T-cell (primary cell): ENCODE results near the gene RIPOR3. TPM values are rescaled to one million over a fixed set of nuclear protein-coding genes. Genes with fewer than 3 reads are reported as not detected.

Experiments used
- ATAC-seq, 4 experiments: fragments of 200-7000 bp in 3 of 4; fragments of 150-1000 bp in 1 of 4; cut with Tn5 transposase; replicated peaks in 1 of 4; 1 replicate in 3 of 4; 2 replicates in 1 of 4; pipeline ENCODE4 v1.10.0; 2021; ENCODE audit warnings: moderate library complexity in 3 of 4, mild to moderate bottlenecking in 2 of 4, moderate number of reproducible peaks in 1 of 4
- CTCF ChIA-PET, 2 donors: fragments of 300-600 bp; sonication (Branson Sonifier 250); formaldehyde crosslinking; loops; one replicate each; lab custom pipeline; 2022; ENCODE audit warnings: antibody characterized with exemption in 2 of 2; lab: Charles Lee
- POLR2A ChIA-PET, 2 donors: fragments of 300-600 bp; sonication (Branson Sonifier 250); formaldehyde crosslinking; loops; one replicate each; lab custom pipeline; 2022; ENCODE audit warnings: antibody characterized with exemption in 2 of 2; lab: Charles Lee
- DNase-seq, 35 experiments: peaks; one replicate each; pipeline versions ENCODE4 v3.0.0 to v3.0.0-alpha.2; 2013 to 2023
- H3K27ac ChIP-seq: one replicate; pipeline ENCODE4 v1.5.1; 2013; ENCODE audit warnings: low read length
- H3K27me3 ChIP-seq, 2 experiments: replicated peaks in 1 of 2; 1 replicate in 1 of 2; 2 replicates in 1 of 2; pipeline versions ENCODE4 v1.6.1 to v1.7.0; 2013; ENCODE audit warnings: low read length in 1 of 2, mixed read lengths in 1 of 2; ENCODE audit not compliant: control insufficient read depth in 2 of 2, insufficient read depth in 2 of 2; ENCODE audit errors: extremely low read depth in 1 of 2
- H3K36me3 ChIP-seq, 2 donors: 1 replicate in 1 of 2; 2 replicates in 1 of 2; pipeline versions ENCODE4 v1.6.1 to v1.7.0; 2013; ENCODE audit warnings: low read length in 1 of 2; ENCODE audit not compliant: control insufficient read depth in 2 of 2, insufficient read depth in 1 of 2; ENCODE audit errors: extremely low read depth in 1 of 2
- H3K4me1 ChIP-seq, 2 experiments: 1 replicate in 1 of 2; 2 replicates in 1 of 2; pipeline versions ENCODE4 v1.6.1 to v1.7.0; 2013; ENCODE audit warnings: low read length in 2 of 2, mixed read lengths in 1 of 2; ENCODE audit not compliant: insufficient read depth in 2 of 2, control insufficient read depth in 1 of 2; ENCODE audit errors: extremely low read depth in 1 of 2
- H3K4me3 ChIP-seq, 2 donors: 1 replicate in 1 of 2; 2 replicates in 1 of 2; pipeline versions ENCODE4 v1.5.1 to v1.7.0; 2013; ENCODE audit warnings: mild to moderate bottlenecking in 2 of 2, low read length in 1 of 2, moderate library complexity in 1 of 2; ENCODE audit not compliant: control insufficient read depth in 1 of 2; ENCODE audit errors: extremely low read depth in 1 of 2
- H3K9me3 ChIP-seq: 2 replicates; pipeline ENCODE4 v1.7.0; 2013
- H3K27ac Mint-ChIP-seq, 2 donors: one replicate each; pipeline ENCODE4 v1.8.0; 2020 to 2021; ENCODE audit warnings: mild to moderate bottlenecking in 2 of 2, mixed read lengths in 2 of 2
- H3K27me3 Mint-ChIP-seq, 2 donors: one replicate each; pipeline ENCODE4 v1.8.0; 2021 to 2022; ENCODE audit warnings: mixed read lengths in 2 of 2
- H3K36me3 Mint-ChIP-seq: one replicate; pipeline ENCODE4 v1.8.0; 2021; ENCODE audit warnings: mixed read lengths
- H3K4me1 Mint-ChIP-seq, 3 donors: one replicate each; pipeline ENCODE4 v1.8.0; 2020 to 2022; ENCODE audit warnings: mixed read lengths in 3 of 3, mild to moderate bottlenecking in 1 of 3
- H3K4me3 Mint-ChIP-seq, 3 donors: one replicate each; pipeline ENCODE4 v1.8.0; 2020 to 2022; ENCODE audit warnings: mild to moderate bottlenecking in 3 of 3, mixed read lengths in 3 of 3, moderate library complexity in 3 of 3
- H3K9me3 Mint-ChIP-seq, 3 donors: one replicate each; pipeline ENCODE4 v1.8.0; 2020 to 2022; ENCODE audit warnings: mixed read lengths in 3 of 3
- WGBS: methylation state at CpG from one replicate; pipeline ENCODE4 v1.1.5; 2013; ENCODE audit warnings: missing lambda C conversion rate; ENCODE audit not compliant: insufficient coverage; 5-methylcytosine and 5-hydroxymethylcytosine counted together
- total RNA-seq, 35 experiments: library from RNA in 6 of 35; stranded (reverse) in 6 of 35; fragments of 120-200 nt in 1 of 35; gene quantifications; one replicate each; pipeline versions ENCODE4 v1.2.1 to v1.2.4 and lab custom pipeline; 2013 to 2026

RIPOR3 gene
- total RNA-seq, 5 donors from 2014 or later (not counting 1 experiment from before 2014, with no cell fraction given): 0.25 to 0.88 (median 0.42) TPM

DNA sequence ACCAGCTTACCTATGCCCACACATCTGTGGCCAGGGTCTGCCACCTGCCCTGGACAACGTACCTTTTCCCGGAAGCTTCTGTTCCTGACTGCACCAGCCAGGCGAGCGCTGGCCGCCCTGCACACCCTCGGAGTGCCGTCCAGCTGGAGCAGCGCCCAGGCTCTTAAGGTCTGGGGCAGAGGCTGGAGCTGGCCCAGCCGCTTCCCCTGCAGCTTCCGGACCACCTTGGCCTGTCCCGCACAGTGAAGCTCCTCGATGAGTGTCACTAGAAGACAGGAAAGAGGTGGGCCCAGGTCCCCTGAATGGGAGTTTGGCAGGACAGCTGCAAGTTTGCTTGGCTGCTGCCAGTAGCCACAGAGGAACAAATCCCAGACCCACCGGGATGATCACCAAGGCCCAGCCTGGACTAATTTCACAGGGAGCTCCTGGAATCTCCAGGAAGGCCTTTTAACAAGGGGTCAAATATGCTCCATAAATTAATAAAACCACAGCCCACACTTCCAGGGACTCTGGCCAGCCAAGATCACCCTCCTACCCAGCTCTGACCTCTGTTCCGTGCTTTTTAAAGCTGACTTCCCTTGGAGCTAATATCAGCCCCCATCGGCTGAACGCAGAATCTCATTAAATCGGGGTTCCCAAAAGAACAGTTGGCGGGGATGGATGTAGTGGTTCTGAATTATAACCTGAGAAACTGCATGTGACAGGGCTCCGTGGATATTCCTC lies 98.9 kb downstream of the RIPOR3 start:
- POLR2A ChIA-PET: no interaction called here
- no peaks in the 10 kb centered on the region for H3K27me3 Mint-ChIP-seq
- DNase-seq (no peak), ATAC-seq (no peak)
- no peak overlapping the region for H3K4me3 ChIP-seq
- CTCF ChIA-PET: no interaction called here
- peaks cover 0 to 17% of the 10 kb centered on the region in 2 donors for H3K36me3 ChIP-seq
- H3K27me3 ChIP-seq: peaks cover 0 to 3% of the 10 kb centered on the region in 2 experiments
- no peak overlapping the region for H3K27ac ChIP-seq
- no peaks in the 10 kb centered on the region for H3K9me3 ChIP-seq
- peaks cover 6% of the 10 kb centered on the region for H3K36me3 Mint-ChIP-seq
- WGBS: 97% methylated on average over 12 of the region's 19 CpGs
- H3K4me1 Mint-ChIP-seq: peaks cover 0 to 11% (median 7%) of the 10 kb centered on the region in 3 donors
- H3K4me3 Mint-ChIP-seq: no peak overlapping the region
- peaks cover 0 to 8% of the 10 kb centered on the region in 2 experiments for H3K4me1 ChIP-seq
- H3K27ac Mint-ChIP-seq: no peak overlapping the region
- H3K9me3 Mint-ChIP-seq: no peaks in the 10 kb centered on the region

GRCh38 chr20:50591233-50591852 lies 100.0 kb downstream of the RIPOR3 start:
- Mint-ChIP-seq H3K4me3 (no peak overlapping the region), H3K9me3 (no peaks in the 10 kb centered on the region), H3K4me1 (peaks cover 0 to 9% (median 6%) of the 10 kb centered on the region in 3 donors), H3K36me3 (peaks cover 9% of the 10 kb centered on the region), H3K27ac (peak overlapping the region; percentile 17 to 53), H3K27me3 (no peaks in the 10 kb centered on the region)
- Histone ChIP-seq H3K36me3 (peaks cover 6 to 25% of the 10 kb centered on the region in 2 donors), H3K27me3 (no peaks in the 10 kb centered on the region), H3K4me1 (peaks cover 0 to 8% of the 10 kb centered on the region in 2 experiments), H3K4me3 (no peak overlapping the region), H3K9me3 (no peaks in the 10 kb centered on the region), H3K27ac (no peak overlapping the region)
- CTCF ChIA-PET: interaction anchor here in 1 of 2 donors (0.5 kb wide), 1 partner anchor 420 kb away, joined by 3 read pairs; no protein-coding TSS in a partner anchor
- POLR2A ChIA-PET: no interaction called here
- 100% methylated on average over 2 of the region's 5 CpGs for WGBS
- DNase-seq: no peak
- no peak for ATAC-seq

- Mint-ChIP-seq H3K4me3 (no peak overlapping the region), H3K4me1 (peaks cover 0 to 6% (median 3%) of the 10 kb centered on the region in 3 donors), H3K27me3 (no peaks in the 10 kb centered on the region), H3K27ac (no peak overlapping the region), H3K36me3 (peaks cover 11% of the 10 kb centered on the region), H3K9me3 (no peaks in the 10 kb centered on the region)
- no peaks in the 10 kb centered on the region for H3K27me3 ChIP-seq
- peaks cover 8 to 32% of the 10 kb centered on the region in 2 donors for H3K36me3 ChIP-seq
- H3K27ac ChIP-seq: no peak overlapping the region
- CTCF ChIA-PET: no interaction called here
- H3K9me3 ChIP-seq: no peaks in the 10 kb centered on the region
- POLR2A ChIA-PET: no interaction called here
- no peak for DNase-seq
- 96% methylated on average over 11 of the region's 11 CpGs for WGBS
- peaks cover 0 to 4% of the 10 kb centered on the region in 2 experiments for H3K4me1 ChIP-seq
- H3K4me3 ChIP-seq: no peak overlapping the region
- ATAC-seq: no peak
These were observed 101.0 kb downstream of the RIPOR3 start for GRCh38 chr20:50590348-50590664.

DNA sequence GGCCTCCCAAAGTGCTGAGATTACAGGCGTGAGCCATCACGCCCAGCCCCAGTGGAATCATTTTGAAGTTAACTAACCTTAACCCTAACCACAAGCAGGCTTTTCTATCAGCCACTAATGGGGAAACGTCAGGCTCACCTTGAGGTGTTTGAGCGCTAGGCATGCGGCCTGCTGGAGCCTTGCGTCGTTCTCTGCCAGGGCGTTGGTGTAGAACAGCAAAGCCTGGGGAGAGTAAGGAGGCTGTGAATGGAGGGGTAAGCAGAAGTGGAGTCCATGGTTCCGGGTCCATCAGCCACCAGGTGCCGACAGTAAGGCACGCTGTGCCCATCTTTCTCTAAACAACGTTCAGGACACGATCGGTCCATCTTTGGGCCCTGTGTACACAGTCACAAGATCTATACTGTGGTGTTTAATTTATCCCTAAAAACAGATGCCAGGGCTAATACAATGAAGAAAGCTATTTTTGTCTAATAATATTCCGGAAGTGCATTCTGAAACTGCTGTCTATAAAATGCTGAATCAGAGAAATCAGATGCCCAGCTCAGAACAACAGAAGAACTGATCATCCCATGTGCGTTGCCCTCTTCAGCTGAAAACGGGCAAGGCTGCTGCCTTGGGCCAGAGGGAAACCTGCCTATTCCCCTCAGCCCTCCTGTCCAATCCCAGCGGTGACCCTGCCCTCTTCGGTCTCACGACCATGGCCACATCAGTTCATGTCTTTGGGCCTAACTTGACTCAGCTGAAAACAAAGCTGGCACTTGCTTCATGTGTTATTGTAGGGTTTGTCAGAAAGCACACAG lies 101.6 kb downstream of the RIPOR3 start:
- Mint-ChIP-seq H3K4me3 (no peak overlapping the region), H3K36me3 (peaks cover 15% of the 10 kb centered on the region), H3K27me3 (no peaks in the 10 kb centered on the region), H3K4me1 (peaks cover 0 to 6% (median 3%) of the 10 kb centered on the region in 3 donors), H3K9me3 (no peaks in the 10 kb centered on the region), H3K27ac (no peak overlapping the region)
- ATAC-seq (no peak), DNase-seq (no peak)
- Histone ChIP-seq H3K36me3 (peaks cover 8 to 38% of the 10 kb centered on the region in 2 donors), H3K9me3 (no peaks in the 10 kb centered on the region), H3K27ac (no peak overlapping the region), H3K27me3 (no peaks in the 10 kb centered on the region), H3K4me1 (peaks cover 0 to 4% of the 10 kb centered on the region in 2 experiments), H3K4me3 (no peak overlapping the region)
- WGBS: 97% methylated on average over 12 of the region's 20 CpGs
- CTCF ChIA-PET: interaction anchor here (0.6 to 1.0 kb wide), 6 partner anchors 77 to 1723 kb away, joined by 3 to 6 read pairs (median 5); no protein-coding TSS in a partner anchor
- POLR2A ChIA-PET: interaction anchor here in 1 of 2 donors (0.7 kb wide), 1 partner anchor 185 kb away, joined by 4 read pairs; no protein-coding TSS in a partner anchor

GRCh38 chr20:50588034-50588736 lies 103.2 kb downstream of the RIPOR3 start:
- Mint-ChIP-seq H3K9me3 (no peaks in the 10 kb centered on the region), H3K27me3 (no peaks in the 10 kb centered on the region), H3K4me1 (peaks cover 0 to 6% (median 3%) of the 10 kb centered on the region in 3 donors), H3K27ac (peak overlapping the region; percentile 56 to 73), H3K36me3 (peaks cover 19% of the 10 kb centered on the region), H3K4me3 (no peak overlapping the region)
- Histone ChIP-seq H3K27ac (no peak overlapping the region), H3K4me3 (no peak overlapping the region), H3K9me3 (no peaks in the 10 kb centered on the region), H3K4me1 (peaks cover 0 to 4% of the 10 kb centered on the region in 2 experiments), H3K27me3 (no peaks in the 10 kb centered on the region), H3K36me3 (peaks cover 8 to 52% of the 10 kb centered on the region in 2 donors)
- DNase-seq: peak; percentile 35 to 81 (median 62)
- ChIA-PET POLR2A (interaction anchor here in 1 of 2 donors (0.8 kb wide), 1 partner anchor 76 kb away, joined by 3 read pairs; no protein-coding TSS in a partner anchor), CTCF (interaction anchor here (0.5 to 1.3 kb wide), 17 partner anchors 36 to 472 kb away, joined by 3 to 8 read pairs (median 4); no protein-coding TSS in a partner anchor)
- ATAC-seq: peak; percentile 59 to 73 (median 63)
- WGBS: 80% methylated on average over 3 of the region's 12 CpGs
